ENCODE data around the gene ZNF431.

DNA sequence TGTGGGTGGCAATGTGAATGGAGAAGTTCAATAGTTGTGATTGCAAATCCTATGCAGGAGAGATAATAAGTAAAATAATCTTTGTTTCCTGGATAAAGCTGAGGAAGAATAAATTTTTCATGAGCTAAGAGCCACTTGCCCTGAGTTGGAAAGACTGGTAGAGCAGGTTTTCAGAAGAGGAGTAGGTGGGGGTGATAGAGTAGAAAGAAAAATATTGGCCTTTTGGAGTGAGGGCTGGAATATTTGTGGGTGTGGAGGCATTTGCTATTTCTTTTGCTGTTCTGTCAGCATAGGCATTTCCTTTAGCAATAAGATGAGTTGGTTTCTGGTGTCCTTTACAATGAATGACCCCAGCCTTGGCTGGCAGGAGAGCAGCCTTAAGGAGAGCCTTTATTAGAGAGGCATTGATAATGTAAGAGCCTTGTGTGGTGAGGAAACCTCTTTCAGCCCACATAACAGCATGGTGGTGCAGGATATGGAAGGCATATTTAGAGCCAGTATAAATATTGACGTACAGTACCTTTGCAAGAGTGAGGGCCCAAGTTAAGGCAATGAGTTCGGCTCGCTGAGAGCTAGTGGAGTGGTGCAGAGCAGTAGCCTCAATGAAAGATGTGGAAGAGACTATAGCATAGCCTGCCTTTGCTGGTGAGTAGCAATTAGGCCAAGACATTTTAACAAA, 11.6 kb upstream of the ZNF431 start:
- TF ChIP-seq GATA3 (IDR thresholded peaks at IDR 0.05; ENCODE audit: low read depth, low read length) = no peak
- TF ChIP-seq GATA2 (IDR thresholded peaks at IDR 0.05; ENCODE audit: low read depth, low read length) = no peak

Measured in SH-SY5Y (cell line).